RWPE2 (cell line): ENCODE measurements around the gene UBA6.

Experiments used
- ATAC-seq: fragments of 200-7000 bp; cut with Tn5 transposase; 3 replicates; pipeline ENCODE4 v1.9.1; 2021; ENCODE audit warnings: low read depth
- DNase-seq: peaks from one replicate; pipeline ENCODE4 v3.0.0-alpha.2; 2020; ENCODE audit warnings: low spot score
- H3K27ac ChIP-seq: fragments of 450-650 bp; 2 replicates; pipeline ENCODE4 v1.5.1; 2017; ENCODE audit warnings: mild to moderate bottlenecking; ENCODE audit not compliant: poor library complexity, severe bottlenecking
- H3K27me3 ChIP-seq: fragments of 250-450 bp; sonication (Bioruptor Pico); 2 replicates; pipeline ENCODE4 v1.5.1; 2021; ENCODE audit warnings: mild to moderate bottlenecking, moderate library complexity; ENCODE audit not compliant: insufficient read depth, poor library complexity, severe bottlenecking
- H3K36me3 ChIP-seq: fragments of 250-450 bp; sonication (Bioruptor Pico); 2 replicates; pipeline ENCODE4 v1.5.1; 2020; ENCODE audit warnings: low read depth, mild to moderate bottlenecking, moderate library complexity
- H3K4me1 ChIP-seq: fragments of 250-450 bp; sonication (Bioruptor Pico); 2 replicates; pipeline ENCODE4 v1.5.1; 2021; ENCODE audit warnings: mild to moderate bottlenecking, moderate library complexity; ENCODE audit not compliant: insufficient read depth, poor library complexity, severe bottlenecking
- H3K4me3 ChIP-seq: fragments of 250-450 bp; sonication (Bioruptor Pico); 2 replicates; pipeline ENCODE4 v1.5.1; 2021; ENCODE audit warnings: mild to moderate bottlenecking, moderate library complexity; ENCODE audit not compliant: severe bottlenecking
- H3K9me3 ChIP-seq: fragments of 250-450 bp; sonication (Bioruptor Pico); 2 replicates; pipeline ENCODE4 v1.5.1; 2021; ENCODE audit warnings: mild to moderate bottlenecking, moderate library complexity; ENCODE audit not compliant: severe bottlenecking
- CTCF ChIP-seq: fragments of 450-650 bp; IDR thresholded peaks from one replicate; pipeline ENCODE4 v1.5.1; 2017; ENCODE audit warnings: mild to moderate bottlenecking, moderate library complexity; ENCODE audit not compliant: poor library complexity, severe bottlenecking

The UBA6 gene

GRCh38 chr4:67603310-67604028 lies 97.5 kb downstream of the UBA6 start:
- no peaks in the 10 kb centered on the region for H3K36me3 ChIP-seq
- H3K4me3 ChIP-seq: no peak overlapping the region
- ATAC-seq (peak; percentile 21; the same call in 1 of the 3 replicates), DNase-seq (no peak)
- H3K27ac ChIP-seq: no peak overlapping the region
- H3K4me1 ChIP-seq: no peaks in the 10 kb centered on the region
- H3K9me3 ChIP-seq: no peaks in the 10 kb centered on the region
- no peak for TF ChIP-seq CTCF
- no peaks in the 10 kb centered on the region for H3K27me3 ChIP-seq

GRCh38 chr4:67593741-67594175 lies 107.2 kb downstream of the UBA6 start:
- Histone ChIP-seq H3K27ac (no peak overlapping the region), H3K4me3 (no peak overlapping the region), H3K4me1 (no peaks in the 10 kb centered on the region), H3K27me3 (peaks cover 3% of the 10 kb centered on the region), H3K36me3 (no peaks in the 10 kb centered on the region), H3K9me3 (no peaks in the 10 kb centered on the region)
- ATAC-seq (no peak), DNase-seq (no peak)
- no peak for TF ChIP-seq CTCF

GRCh38 chr4:67587156-67587555 lies 113.8 kb downstream of the UBA6 start:
- no peak for TF ChIP-seq CTCF
- no peaks in the 10 kb centered on the region for H3K36me3 ChIP-seq
- no peaks in the 10 kb centered on the region for H3K27me3 ChIP-seq
- no peaks in the 10 kb centered on the region for H3K9me3 ChIP-seq
- no peak overlapping the region for H3K4me3 ChIP-seq
- no peak overlapping the region for H3K27ac ChIP-seq
- ATAC-seq (no peak), DNase-seq (no peak)
- H3K4me1 ChIP-seq: no peaks in the 10 kb centered on the region

GRCh38 chr4:67584496-67584895 lies 116.5 kb downstream of the UBA6 start:
- Histone ChIP-seq H3K27me3 (no peaks in the 10 kb centered on the region), H3K9me3 (no peaks in the 10 kb centered on the region)
- DNase-seq: no peak

More at GRCh38 chr4:67584496-67584895, 116.5 kb downstream of the UBA6 start:
- Histone ChIP-seq H3K36me3 (no peaks in the 10 kb centered on the region), H3K27ac (no peak overlapping the region), H3K4me3 (no peak overlapping the region), H3K4me1 (no peaks in the 10 kb centered on the region)
- ATAC-seq: no peak
- TF ChIP-seq CTCF: no peak
